ENCODE results near the gene MDP1.

DNA sequence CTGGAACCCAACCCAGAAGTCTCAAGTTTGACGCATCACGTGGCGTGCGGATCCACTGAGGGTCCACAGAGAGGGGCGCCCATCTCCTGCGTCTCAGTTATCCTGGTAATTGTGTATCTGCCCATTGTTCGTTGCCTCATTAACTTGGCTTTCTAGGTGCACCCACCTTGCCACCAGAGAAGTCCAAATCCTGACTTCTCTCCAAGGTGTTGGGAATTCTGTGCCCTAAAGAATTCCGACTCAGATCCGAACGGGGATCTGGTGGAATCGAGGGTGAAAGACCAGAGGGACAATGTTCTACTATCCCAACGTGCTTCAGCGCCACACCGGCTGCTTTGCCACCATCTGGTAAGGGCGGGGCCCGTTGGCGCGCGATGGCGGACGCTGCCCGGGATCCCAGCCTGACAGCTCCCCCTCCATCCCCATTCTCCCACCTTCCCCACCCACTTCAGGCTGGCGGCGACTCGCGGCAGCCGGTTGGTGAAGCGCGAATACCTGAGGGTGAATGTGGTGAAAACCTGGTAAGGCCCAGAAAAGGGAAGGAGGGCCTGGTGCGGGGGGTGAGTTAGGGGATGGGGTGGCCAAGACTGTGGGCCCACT lies 43.5 kb downstream of the MDP1 start:
- TF ChIP-seq, protein P1, sequence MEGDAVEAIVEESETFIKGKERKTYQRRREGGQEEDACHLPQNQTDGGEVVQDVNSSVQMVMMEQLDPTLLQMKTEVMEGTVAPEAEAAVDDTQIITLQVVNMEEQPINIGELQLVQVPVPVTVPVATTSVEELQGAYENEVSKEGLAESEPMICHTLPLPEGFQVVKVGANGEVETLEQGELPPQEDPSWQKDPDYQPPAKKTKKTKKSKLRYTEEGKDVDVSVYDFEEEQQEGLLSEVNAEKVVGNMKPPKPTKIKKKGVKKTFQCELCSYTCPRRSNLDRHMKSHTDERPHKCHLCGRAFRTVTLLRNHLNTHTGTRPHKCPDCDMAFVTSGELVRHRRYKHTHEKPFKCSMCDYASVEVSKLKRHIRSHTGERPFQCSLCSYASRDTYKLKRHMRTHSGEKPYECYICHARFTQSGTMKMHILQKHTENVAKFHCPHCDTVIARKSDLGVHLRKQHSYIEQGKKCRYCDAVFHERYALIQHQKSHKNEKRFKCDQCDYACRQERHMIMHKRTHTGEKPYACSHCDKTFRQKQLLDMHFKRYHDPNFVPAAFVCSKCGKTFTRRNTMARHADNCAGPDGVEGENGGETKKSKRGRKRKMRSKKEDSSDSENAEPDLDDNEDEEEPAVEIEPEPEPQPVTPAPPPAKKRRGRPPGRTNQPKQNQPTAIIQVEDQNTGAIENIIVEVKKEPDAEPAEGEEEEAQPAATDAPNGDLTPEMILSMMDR (IDR thresholded peaks at IDR 0.05) = no peak
- TF ChIP-seq POLR2AphosphoS5 (IDR thresholded peaks at IDR 0.05) (no peak), EP300 (IDR thresholded peaks at IDR 0.05) (no peak)
